SJSA1 (cell line): Measurements from ENCODE around the gene CWC22. TPM values are rescaled to one million over a fixed set of nuclear protein-coding genes. Genes with fewer than 3 reads are reported as not detected.
"Not testable (repeated sequence)": the region's sequence is repeated elsewhere in the genome, so short reads cannot be mapped to it uniquely, and the experiment has no call there.

ENCODE experiments used
- DNase-seq, 2 experiments: peaks; one replicate each; pipeline ENCODE4 v3.0.0-alpha.2; 2015 to 2020; ENCODE audit warnings: low spot score in 2 of 2, low read depth in 1 of 2
- H3K27ac ChIP-seq: fragments of 250-450 bp; sonication (Bioruptor Pico); 2 replicates; pipeline ENCODE4 v1.5.1; 2020; ENCODE audit warnings: mild to moderate bottlenecking, moderate library complexity
- H3K27me3 ChIP-seq: fragments of 250-450 bp; sonication (Bioruptor Pico); replicated peaks from 2 replicates; pipeline ENCODE4 v1.5.1; 2020; ENCODE audit warnings: mild to moderate bottlenecking, moderate library complexity
- H3K36me3 ChIP-seq: fragments of 250-450 bp; sonication (Bioruptor Pico); 2 replicates; pipeline ENCODE4 v1.5.1; 2020; ENCODE audit warnings: mild to moderate bottlenecking
- H3K4me1 ChIP-seq: fragments of 250-450 bp; sonication (Bioruptor Pico); replicated peaks from 2 replicates; pipeline ENCODE4 v1.6.1; 2021; ENCODE audit warnings: mild to moderate bottlenecking
- H3K4me3 ChIP-seq: fragments of 250-450 bp; sonication (Bioruptor Pico); 2 replicates; pipeline ENCODE4 v1.5.1; 2020; ENCODE audit warnings: mild to moderate bottlenecking
- H3K9me3 ChIP-seq: fragments of 250-450 bp; sonication (Bioruptor Pico); replicated peaks from 2 replicates; pipeline ENCODE4 v1.5.1; 2020; ENCODE audit warnings: mild to moderate bottlenecking
- total RNA-seq: library from RNA; depleted of rRNA; stranded (reverse); fragments of >200 nt; shearing (Covaris generic); gene quantifications from 2 replicates; pipeline ENCODE4 v1.2.3, GENCODE V29; 2014

The CWC22 gene
- total RNA-seq, 1 experiment from 2014 or later: 21.9 TPM

- DNase-seq: peak; percentile 45 to 64
- H3K27ac ChIP-seq: no peak overlapping the region
- H3K9me3 ChIP-seq: no peaks in the 10 kb centered on the region
Observed at GRCh38 chr2:180017784-180018183, 10.7 kb upstream of the CWC22 start.

DNA sequence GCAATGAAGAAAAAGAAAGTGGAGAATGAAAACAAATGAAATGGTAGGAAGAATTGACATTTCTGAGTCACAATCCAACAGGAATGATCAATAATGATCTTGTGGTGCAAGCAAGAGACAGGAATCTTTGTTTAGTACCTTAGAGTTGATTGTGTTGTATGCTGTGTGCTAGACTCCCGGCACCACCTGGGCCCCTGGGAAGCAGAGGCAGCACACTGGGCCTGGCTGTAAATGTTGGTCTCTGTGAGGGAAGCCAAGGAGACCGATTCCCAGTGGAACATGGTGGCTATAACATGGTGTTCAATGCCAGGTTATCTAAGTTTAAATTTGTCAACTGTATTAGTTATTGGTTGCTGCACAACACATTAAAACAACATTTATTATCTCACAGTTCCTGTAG is 9.8 kb upstream of the CWC22 start:
- Histone ChIP-seq H3K36me3 (no peaks in the 10 kb centered on the region), H3K27me3 (no peaks in the 10 kb centered on the region), H3K4me1 (peaks cover 28% of the 10 kb centered on the region), H3K27ac (no peak overlapping the region), H3K4me3 (no peak overlapping the region), H3K9me3 (no peaks in the 10 kb centered on the region)
- no peak for DNase-seq

More at GRCh38 chr2:180017784-180018183, 10.7 kb upstream of the CWC22 start:
- peaks cover 28% of the 10 kb centered on the region for H3K4me1 ChIP-seq
- no peaks in the 10 kb centered on the region for H3K27me3 ChIP-seq
- no peak overlapping the region for H3K4me3 ChIP-seq
- H3K36me3 ChIP-seq: no peaks in the 10 kb centered on the region

GRCh38 chr2:180015951-180016709 is 9.0 kb upstream of the CWC22 start:
- Histone ChIP-seq H3K4me1 (peaks cover 28% of the 10 kb centered on the region), H3K4me3 (no peak overlapping the region), H3K27me3 (no peaks in the 10 kb centered on the region), H3K9me3 (no peaks in the 10 kb centered on the region), H3K27ac (peak overlapping the region; percentile 2; the same call in 1 of the 2 replicates), H3K36me3 (no peaks in the 10 kb centered on the region)
- DNase-seq: peak in 1 of 2 experiments; percentile 26

- no peak overlapping the region for H3K4me3 ChIP-seq
- no peak for DNase-seq
Observed at GRCh38 chr2:180012523-180012922, 5.4 kb upstream of the CWC22 start.

DNA sequence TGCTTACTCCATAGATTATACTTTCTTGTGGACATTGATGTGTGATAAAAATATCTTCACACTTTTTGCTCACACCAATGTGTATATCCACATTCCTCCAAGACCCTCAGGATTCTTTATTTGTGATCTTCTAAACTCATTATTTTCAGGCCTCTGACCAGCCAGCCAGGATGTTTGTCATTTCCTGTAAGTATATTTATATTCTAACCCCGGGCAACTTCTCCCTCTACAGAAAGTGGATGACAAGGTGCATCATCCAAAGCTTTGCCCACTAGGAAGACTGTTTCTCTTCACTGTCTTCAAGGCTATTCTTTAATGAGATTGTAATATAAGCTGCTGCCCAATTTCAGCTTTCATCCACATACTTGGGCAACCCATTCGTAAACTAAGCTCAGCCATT is 3.6 kb upstream of the CWC22 start:
- Histone ChIP-seq H3K36me3 (0 out of 2 replicates have a peak, but pooled peaks cover 6% of the 10 kb centered on the region), H3K4me3 (no peak overlapping the region), H3K9me3 (no peaks in the 10 kb centered on the region), H3K4me1 (peaks cover 4% of the 10 kb centered on the region), H3K27me3 (no peaks in the 10 kb centered on the region), H3K27ac (no peak overlapping the region)
- no peak for DNase-seq

More at GRCh38 chr2:180012523-180012922, 5.4 kb upstream of the CWC22 start:
- no peaks in the 10 kb centered on the region for H3K27me3 ChIP-seq
- peak overlapping the region; percentile 2; the same call in 1 of the 2 replicates for H3K27ac ChIP-seq
- peaks cover 19% of the 10 kb centered on the region for H3K4me1 ChIP-seq
- H3K9me3 ChIP-seq: no peaks in the 10 kb centered on the region
- H3K36me3 ChIP-seq: no peaks in the 10 kb centered on the region

DNA sequence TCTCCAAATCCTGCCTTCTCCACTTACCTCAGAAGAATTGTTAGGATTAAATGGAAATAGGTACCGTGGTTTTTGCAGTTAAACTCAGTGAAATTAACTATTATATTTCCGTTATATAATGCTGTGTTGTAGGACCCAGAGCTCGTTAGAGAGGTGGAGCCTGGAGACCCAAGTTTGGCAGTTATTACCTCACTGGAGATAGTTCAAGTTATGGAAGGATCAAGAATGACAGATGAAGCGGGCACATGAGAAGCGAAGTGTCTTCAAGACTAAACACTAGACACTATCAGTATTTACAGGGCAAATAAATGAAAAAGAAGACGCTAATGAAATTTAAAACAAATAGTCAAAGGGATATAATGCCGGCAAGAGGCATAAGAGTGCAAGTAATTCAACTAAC is 866 bp downstream of the CWC22 start:
- DNase-seq: no peak
- H3K4me3 ChIP-seq: peak overlapping the region; percentile 69
- H3K36me3 ChIP-seq: peaks cover 10% of the 10 kb centered on the region; the same call in 1 of the 2 replicates
- peaks cover 8% of the 10 kb centered on the region for H3K4me1 ChIP-seq
- H3K27ac ChIP-seq: peak overlapping the region; percentile 98
- H3K9me3 ChIP-seq: no peaks in the 10 kb centered on the region
- H3K27me3 ChIP-seq: no peaks in the 10 kb centered on the region

- H3K27ac ChIP-seq, H3K36me3 ChIP-seq, H3K4me1 ChIP-seq, H3K9me3 ChIP-seq, DNase-seq, H3K4me3 ChIP-seq, H3K27me3 ChIP-seq: not testable (repeated sequence)
Observed at GRCh38 chr2:180005465-180005864, 1.6 kb downstream of the CWC22 start.

GRCh38 chr2:180004731-180005130 is 2.4 kb downstream of the CWC22 start:
- H3K27me3 ChIP-seq: no peaks in the 10 kb centered on the region
- peaks cover 13% of the 10 kb centered on the region; the same call in 1 of the 2 replicates for H3K36me3 ChIP-seq
- H3K4me1 ChIP-seq: peaks cover 8% of the 10 kb centered on the region
- no peaks in the 10 kb centered on the region for H3K9me3 ChIP-seq
- H3K27ac ChIP-seq: no peak overlapping the region
- H3K4me3 ChIP-seq: no peak overlapping the region
- DNase-seq: no peak

- Histone ChIP-seq H3K4me1 (peaks cover 8% of the 10 kb centered on the region), H3K9me3 (no peaks in the 10 kb centered on the region), H3K27ac (no peak overlapping the region), H3K36me3 (peaks cover 21% of the 10 kb centered on the region; the same call in 1 of the 2 replicates), H3K4me3 (no peak overlapping the region), H3K27me3 (no peaks in the 10 kb centered on the region)
- no peak for DNase-seq
Observed at GRCh38 chr2:180003559-180003958, 3.5 kb downstream of the CWC22 start.

- Histone ChIP-seq H3K9me3 (no peaks in the 10 kb centered on the region), H3K27me3 (no peaks in the 10 kb centered on the region), H3K4me1 (peaks cover 8% of the 10 kb centered on the region), H3K36me3 (peaks cover 21% of the 10 kb centered on the region; the same call in 1 of the 2 replicates), H3K27ac (no peak overlapping the region), H3K4me3 (no peak overlapping the region)
- DNase-seq: no peak
Observed at GRCh38 chr2:180003073-180003472, 4.0 kb downstream of the CWC22 start.

DNA sequence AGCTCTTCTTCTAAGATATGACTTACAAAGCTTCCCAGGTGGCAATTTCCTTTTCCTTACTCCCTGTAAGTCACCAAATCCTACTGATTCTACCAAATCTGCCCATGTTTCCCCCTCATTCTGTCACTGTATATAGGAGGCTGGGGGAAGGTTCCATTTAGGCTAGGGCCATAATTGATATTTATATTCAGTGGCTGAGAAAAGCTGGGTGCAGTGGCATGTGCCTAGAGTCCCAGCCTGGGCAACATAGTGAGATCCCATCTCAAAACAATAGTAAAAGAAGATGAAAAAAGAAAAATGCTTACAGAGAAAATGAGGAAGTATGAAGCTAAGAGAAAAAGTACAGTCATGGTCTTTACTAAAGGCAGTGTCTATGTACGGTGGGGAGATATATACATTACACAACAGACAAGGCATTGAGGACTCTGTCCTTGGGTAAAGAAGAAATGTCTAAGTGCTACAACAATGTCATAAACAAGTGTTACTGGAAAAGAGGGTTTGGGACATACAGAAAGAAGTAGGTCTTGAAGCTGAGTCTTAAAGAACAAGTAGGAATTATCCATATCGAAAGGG is 4.8 kb downstream of the CWC22 start:
- DNase-seq: no peak
- Histone ChIP-seq H3K27ac (no peak overlapping the region), H3K27me3 (no peaks in the 10 kb centered on the region), H3K4me3 (no peak overlapping the region), H3K9me3 (no peaks in the 10 kb centered on the region), H3K4me1 (peaks cover 8% of the 10 kb centered on the region), H3K36me3 (peaks cover 21% of the 10 kb centered on the region; the same call in 1 of the 2 replicates)

GRCh38 chr2:180001726-180002125 is 5.4 kb downstream of the CWC22 start:
- H3K9me3 ChIP-seq: no peaks in the 10 kb centered on the region
- peaks cover 18% of the 10 kb centered on the region; the same call in 1 of the 2 replicates for H3K36me3 ChIP-seq
- H3K27ac ChIP-seq: no peak overlapping the region
- H3K4me3 ChIP-seq: no peak overlapping the region
- no peaks in the 10 kb centered on the region for H3K27me3 ChIP-seq
- H3K4me1 ChIP-seq: peaks cover 8% of the 10 kb centered on the region
- no peak for DNase-seq

GRCh38 chr2:180000434-180000833 is 6.7 kb downstream of the CWC22 start:
- Histone ChIP-seq H3K4me3 (no peak overlapping the region), H3K27me3 (no peaks in the 10 kb centered on the region), H3K4me1 (peaks cover 1% of the 10 kb centered on the region), H3K36me3 (peaks cover 15% of the 10 kb centered on the region; the same call in 1 of the 2 replicates), H3K9me3 (no peaks in the 10 kb centered on the region), H3K27ac (no peak overlapping the region)
- no peak for DNase-seq

DNA sequence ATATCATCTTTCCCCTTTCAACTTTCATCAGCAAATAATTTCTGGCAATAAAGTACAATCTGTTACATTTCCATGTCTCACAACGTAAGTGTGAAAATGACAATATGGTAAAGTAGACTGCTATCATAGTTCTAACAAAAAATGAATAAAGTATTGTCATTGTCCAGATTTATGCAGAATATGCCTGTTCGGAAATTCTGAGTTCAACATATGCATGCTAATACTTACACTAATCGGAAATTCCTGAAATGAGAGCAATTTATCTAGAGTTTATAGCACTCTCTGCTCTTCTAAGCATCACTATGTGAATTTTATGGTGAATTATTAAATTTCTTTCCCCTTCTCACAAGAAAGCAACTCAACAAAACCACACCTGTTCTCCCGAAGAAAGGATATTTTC is 8.1 kb downstream of the CWC22 start:
- no peaks in the 10 kb centered on the region for H3K9me3 ChIP-seq
- H3K27me3 ChIP-seq: no peaks in the 10 kb centered on the region
- H3K4me1 ChIP-seq: no peaks in the 10 kb centered on the region
- no peak overlapping the region for H3K27ac ChIP-seq
- peaks cover 13% of the 10 kb centered on the region; the same call in 1 of the 2 replicates for H3K36me3 ChIP-seq
- no peak for DNase-seq
- no peak overlapping the region for H3K4me3 ChIP-seq
